Prostate gland (tissue), 2 donors: ENCODE results near the gene ZNF460. TPM values are rescaled to one million over a fixed set of nuclear protein-coding genes. Genes with fewer than 3 reads are reported as not detected.

Source experiments
- DNase-seq: peaks from one replicate; pipeline ENCODE4 v3.0.0-alpha.2; 2019; ENCODE audit warnings: low spot score
- H3K27ac ChIP-seq, 2 donors: fragments of 200-600 bp; sonication (generic); 2 replicates each; pipeline ENCODE4 v1.5.1; 2017 to 2019
- H3K27me3 ChIP-seq: fragments of 200-600 bp; sonication (generic); replicated peaks from 2 replicates; pipeline ENCODE4 v1.5.1; 2019; ENCODE audit not compliant: insufficient read depth
- H3K36me3 ChIP-seq, 2 donors: fragments of 200-600 bp; sonication (generic); 1 replicate in 1 of 2; 2 replicates in 1 of 2; pipeline versions ENCODE4 v1.5.1 to v1.8.1; 2017 to 2019
- H3K4me1 ChIP-seq: fragments of 200-600 bp; sonication (generic); replicated peaks from 2 replicates; pipeline ENCODE4 v1.5.1; 2019
- H3K4me3 ChIP-seq, 2 donors: fragments of 200-600 bp; sonication (generic); 2 replicates each; pipeline ENCODE4 v1.5.1; 2017 to 2019
- H3K9me3 ChIP-seq: fragments of 200-600 bp; sonication (generic); 2 replicates; pipeline ENCODE4 v1.5.1; 2017
- POLR2A ChIP-seq: fragments of 450-650 bp; IDR thresholded peaks from one replicate; pipeline ENCODE4 v1.6.1; 2016; ENCODE audit warnings: antibody characterized with exemption, mild to moderate bottlenecking
- POLR2AphosphoS5 ChIP-seq: sonication (generic); formaldehyde crosslinking; IDR thresholded peaks from one replicate; pipeline ENCODE4 v1.6.1; 2017; ENCODE audit warnings: antibody characterized with exemption
- WGBS: methylation state at CpG from one replicate; pipeline ENCODE4 v1.1.5; 2018; 5-methylcytosine and 5-hydroxymethylcytosine counted together
- intact Hi-C: fragments of 100-400 bp; cut with DNase I; formaldehyde crosslinking; loops from one replicate; pipeline ENCODE4 v1.14.2; 2022
- total RNA-seq, 2 donors: library from RNA; depleted of rRNA; stranded (reverse); fragments of >200 nt; gene quantifications; one replicate each; pipeline ENCODE4 v1.1.0, GENCODE V29; 2016
- TF ChIP-seq, protein P1 (sequence below), 4 experiments: fragments of 200-600 bp in 2 of 4; fragments of 450-650 bp in 2 of 4; sonication (generic) in 2 of 4; IDR thresholded peaks; 1 replicate in 3 of 4; 2 replicates in 1 of 4; pipeline ENCODE4 v1.5.1; 2016 to 2019; ENCODE audit warnings: antibody characterized with exemption in 4 of 4, mild to moderate bottlenecking in 2 of 4, moderate library complexity in 2 of 4

Gene ZNF460
- total RNA-seq, 2 donors from 2014 or later = 56.3 to 68.4 TPM

DNA sequence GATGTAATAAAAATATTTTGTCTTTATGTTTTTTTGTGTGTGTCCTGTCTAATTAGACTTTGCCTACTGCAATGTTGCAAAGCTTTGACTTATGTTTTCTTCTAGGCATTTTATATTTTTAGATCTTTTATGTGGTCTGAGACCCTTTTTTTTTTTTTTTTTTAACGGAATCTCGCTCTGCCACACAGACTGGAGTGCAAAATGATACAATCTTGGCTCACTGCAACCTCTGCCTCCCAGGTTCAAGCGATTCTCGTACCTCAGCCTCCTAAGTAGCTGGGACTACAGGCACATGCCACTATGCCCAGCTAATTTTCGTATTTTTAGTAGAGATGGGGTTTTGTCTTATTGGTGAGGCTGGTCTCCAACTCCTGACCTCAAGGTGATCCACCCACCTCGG is 62.3 kb downstream of the ZNF460 start:
- no peaks in the 10 kb centered on the region for H3K36me3 ChIP-seq
- no peak for DNase-seq
- 81% methylated on average over 6 of the region's 6 CpGs for WGBS
- H3K4me1 ChIP-seq = no peaks in the 10 kb centered on the region
- no peaks in the 10 kb centered on the region for H3K27me3 ChIP-seq
- H3K27ac ChIP-seq = no peak overlapping the region
- H3K9me3 ChIP-seq = no peaks in the 10 kb centered on the region
- intact Hi-C loops = no loop called here
- TF ChIP-seq, protein P1, sequence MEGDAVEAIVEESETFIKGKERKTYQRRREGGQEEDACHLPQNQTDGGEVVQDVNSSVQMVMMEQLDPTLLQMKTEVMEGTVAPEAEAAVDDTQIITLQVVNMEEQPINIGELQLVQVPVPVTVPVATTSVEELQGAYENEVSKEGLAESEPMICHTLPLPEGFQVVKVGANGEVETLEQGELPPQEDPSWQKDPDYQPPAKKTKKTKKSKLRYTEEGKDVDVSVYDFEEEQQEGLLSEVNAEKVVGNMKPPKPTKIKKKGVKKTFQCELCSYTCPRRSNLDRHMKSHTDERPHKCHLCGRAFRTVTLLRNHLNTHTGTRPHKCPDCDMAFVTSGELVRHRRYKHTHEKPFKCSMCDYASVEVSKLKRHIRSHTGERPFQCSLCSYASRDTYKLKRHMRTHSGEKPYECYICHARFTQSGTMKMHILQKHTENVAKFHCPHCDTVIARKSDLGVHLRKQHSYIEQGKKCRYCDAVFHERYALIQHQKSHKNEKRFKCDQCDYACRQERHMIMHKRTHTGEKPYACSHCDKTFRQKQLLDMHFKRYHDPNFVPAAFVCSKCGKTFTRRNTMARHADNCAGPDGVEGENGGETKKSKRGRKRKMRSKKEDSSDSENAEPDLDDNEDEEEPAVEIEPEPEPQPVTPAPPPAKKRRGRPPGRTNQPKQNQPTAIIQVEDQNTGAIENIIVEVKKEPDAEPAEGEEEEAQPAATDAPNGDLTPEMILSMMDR (IDR thresholded peaks at IDR 0.05) = no peak
- TF ChIP-seq POLR2A (no peak), POLR2AphosphoS5 (no peak)
- no peak overlapping the region for H3K4me3 ChIP-seq

Other genes starting within 250 kb of the ZNF460 start
- under 1 TPM in 1 of 2 donors, not detected in 1; 0.68 TPM for gene USP29, start 160.5 kb upstream of the ZNF460 start, total RNA-seq
- gene ZIM3, start 135.3 kb upstream of the ZNF460 start, total RNA-seq = under 1 TPM in 1 of 2 donors, not detected in 1; 0.17 TPM
- gene DUXA, start 113.0 kb upstream of the ZNF460 start, total RNA-seq = not detected
- gene ZNF264, start 89.0 kb upstream of the ZNF460 start, total RNA-seq = 10 to 100 TPM; 50.3 to 64.2 TPM
- gene AURKC, start 49.5 kb upstream of the ZNF460 start, total RNA-seq = 10 to 100 TPM in 1 of 2 donors, 1 to 10 TPM in 1; 2.0 to 11.0 TPM
- gene ZNF805, start 39.9 kb upstream of the ZNF460 start, total RNA-seq = 10 to 100 TPM; 16.4 to 21.1 TPM
- gene ZNF543, start 40.0 kb downstream of the ZNF460 start, total RNA-seq = 10 to 100 TPM; 10.8 to 15.3 TPM
- 10 to 100 TPM; 11.9 to 13.2 TPM for gene ZNF304, start 70.8 kb downstream of the ZNF460 start, total RNA-seq
- 10 to 100 TPM; 14.0 to 24.7 TPM for gene TRAPPC2B, start 83.1 kb downstream of the ZNF460 start, total RNA-seq
- 1 to 10 TPM; 4.3 to 8.2 TPM for gene ZNF547, start 83.1 kb downstream of the ZNF460 start, total RNA-seq
- gene ZNF548, start 109.4 kb downstream of the ZNF460 start, total RNA-seq = 10 to 100 TPM; 20.4 to 27.4 TPM
- 10 to 100 TPM; 10.8 to 14.5 TPM for gene ZNF17, start 130.7 kb downstream of the ZNF460 start, total RNA-seq
- 1 to 10 TPM; 5.5 to 8.6 TPM for gene ZNF749, start 154.8 kb downstream of the ZNF460 start, total RNA-seq
- 1 to 10 TPM in 1 of 2 donors, under 1 TPM in 1; 0.96 to 4.8 TPM for gene VN1R1, start 176.7 kb downstream of the ZNF460 start, total RNA-seq
- gene ZNF772, start 197.1 kb downstream of the ZNF460 start, total RNA-seq = 10 to 100 TPM; 15.2 to 37.9 TPM
- gene ZNF419, start 207.3 kb downstream of the ZNF460 start, total RNA-seq = 10 to 100 TPM; 15.4 to 16.0 TPM
- 10 to 100 TPM; 17.9 to 20.3 TPM for gene ZNF773, start 219.5 kb downstream of the ZNF460 start, total RNA-seq
- gene ZNF549, start 246.9 kb downstream of the ZNF460 start, total RNA-seq = 10 to 100 TPM in 1 of 2 donors, 1 to 10 TPM in 1; 7.4 to 11.7 TPM